Body of pancreas (tissue), 4 donors: ENCODE measurements around the gene CD2BP2. TPM values are rescaled to one million over a fixed set of nuclear protein-coding genes. Genes with fewer than 3 reads are reported as not detected.
"Not testable (repeated sequence)": the region's sequence is repeated elsewhere in the genome, so short reads cannot be mapped to it uniquely, and the experiment has no call there.

Source experiments
- ATAC-seq: fragments of 150-250 bp; one replicate; pipeline ENCODE4 v1.9.1; 2016
- DNase-seq, 4 donors: peaks; one replicate each; pipeline ENCODE4 v3.0.0-alpha.2; 2019
- H3K27ac ChIP-seq, 4 donors: fragments of 200-600 bp; sonication (generic); 1 replicate in 3 of 4; 2 replicates in 1 of 4; pipeline versions ENCODE4 v1.5.1 to v1.6.1; 2016 to 2019; ENCODE audit warnings: mild to moderate bottlenecking in 1 of 4, mixed read lengths in 1 of 4, moderate library complexity in 1 of 4
- H3K27me3 ChIP-seq, 2 donors: fragments of 200-600 bp; sonication (generic); one replicate each; pipeline ENCODE4 v1.6.0; 2016; ENCODE audit warnings: mild to moderate bottlenecking in 1 of 2
- H3K36me3 ChIP-seq, 2 donors: fragments of 200-600 bp; sonication (generic); replicated peaks in 1 of 2; 2 replicates each; pipeline ENCODE4 v1.5.1; 2016; ENCODE audit warnings: low read depth in 2 of 2; ENCODE audit not compliant: insufficient read depth in 1 of 2
- H3K4me1 ChIP-seq: fragments of 200-600 bp; sonication (generic); one replicate; pipeline ENCODE4 v1.6.0; 2016
- H3K4me3 ChIP-seq, 2 donors: fragments of 200-600 bp; sonication (generic); 1 replicate in 1 of 2; 2 replicates in 1 of 2; pipeline ENCODE4 v1.5.1; 2016 to 2019
- H3K9me3 ChIP-seq, 3 donors: fragments of 200-600 bp; sonication (generic); 1 replicate in 2 of 3; 2 replicates in 1 of 3; pipeline ENCODE4 v1.5.1; 2016
- POLR2A ChIP-seq, 3 donors: fragments of 450-650 bp; IDR thresholded peaks; one replicate each; pipeline ENCODE4 v1.6.1; 2016; ENCODE audit warnings: antibody characterized with exemption in 3 of 3, mild to moderate bottlenecking in 2 of 3
- WGBS, 2 donors: methylation state at CpG; one replicate each; pipeline ENCODE4 v1.1.5; 2017; 5-methylcytosine and 5-hydroxymethylcytosine counted together
- intact Hi-C: fragments of 100-400 bp; cut with DNase I; formaldehyde crosslinking; loops from one replicate; pipeline ENCODE4 v1.15.1; 2023
- total RNA-seq, 2 donors: library from RNA; depleted of rRNA; stranded (reverse); fragments of >200 nt; gene quantifications; one replicate each; pipeline ENCODE4 v1.1.0, GENCODE V29; 2016
- TF ChIP-seq, protein P1 (sequence below), 7 experiments: fragments of 450-650 bp in 4 of 7; fragments of 200-600 bp in 3 of 7; sonication (generic) in 3 of 7; IDR thresholded peaks; one replicate each; pipeline ENCODE4 v1.5.1; 2016 to 2019; ENCODE audit warnings: antibody characterized with exemption in 7 of 7

Gene CD2BP2
- total RNA-seq, 2 donors from 2014 or later: 19.8 to 20.2 TPM

GRCh38 chr16:30346286-30346685 lies 8.8 kb downstream of the CD2BP2 start:
- WGBS, 2 donors: 87 to 91% methylated on average over 3 of the region's 3 CpGs
- peaks cover under 1% of the 10 kb centered on the region for H3K4me1 ChIP-seq
- intact Hi-C loops: no loop called here
- H3K36me3 ChIP-seq: no peaks in the 10 kb centered on the region
- no peaks in the 10 kb centered on the region for H3K9me3 ChIP-seq
- no peak for TF ChIP-seq POLR2A (IDR thresholded peaks at IDR 0.05)
- no peak for ATAC-seq
- no peak for DNase-seq
- H3K27ac ChIP-seq: no peak overlapping the region
- no peaks in the 10 kb centered on the region for H3K27me3 ChIP-seq
- H3K4me3 ChIP-seq: no peak overlapping the region

- H3K36me3 ChIP-seq, intact Hi-C loops, DNase-seq, H3K27ac ChIP-seq, H3K4me1 ChIP-seq, H3K27me3 ChIP-seq, H3K9me3 ChIP-seq, ATAC-seq, H3K4me3 ChIP-seq: not testable (repeated sequence)
- 90 to 91% methylated on average over 11 of the region's 11 CpGs for WGBS, 2 donors
Measured at GRCh38 chr16:30343491-30343820, 11.7 kb downstream of the CD2BP2 start.

GRCh38 chr16:30342751-30343490 lies 12.2 kb downstream of the CD2BP2 start:
- no peak for DNase-seq
- WGBS, 2 donors: 85 to 88% methylated on average over 23 to 31 of the region's 32 CpGs
- ATAC-seq: no peak
- Histone ChIP-seq H3K27ac (no peak overlapping the region), H3K27me3 (no peaks in the 10 kb centered on the region), H3K4me3 (no peak overlapping the region), H3K4me1 (no peaks in the 10 kb centered on the region), H3K9me3 (no peaks in the 10 kb centered on the region), H3K36me3 (no peaks in the 10 kb centered on the region)
- intact Hi-C loops: no loop called here
- TF ChIP-seq, protein P1, sequence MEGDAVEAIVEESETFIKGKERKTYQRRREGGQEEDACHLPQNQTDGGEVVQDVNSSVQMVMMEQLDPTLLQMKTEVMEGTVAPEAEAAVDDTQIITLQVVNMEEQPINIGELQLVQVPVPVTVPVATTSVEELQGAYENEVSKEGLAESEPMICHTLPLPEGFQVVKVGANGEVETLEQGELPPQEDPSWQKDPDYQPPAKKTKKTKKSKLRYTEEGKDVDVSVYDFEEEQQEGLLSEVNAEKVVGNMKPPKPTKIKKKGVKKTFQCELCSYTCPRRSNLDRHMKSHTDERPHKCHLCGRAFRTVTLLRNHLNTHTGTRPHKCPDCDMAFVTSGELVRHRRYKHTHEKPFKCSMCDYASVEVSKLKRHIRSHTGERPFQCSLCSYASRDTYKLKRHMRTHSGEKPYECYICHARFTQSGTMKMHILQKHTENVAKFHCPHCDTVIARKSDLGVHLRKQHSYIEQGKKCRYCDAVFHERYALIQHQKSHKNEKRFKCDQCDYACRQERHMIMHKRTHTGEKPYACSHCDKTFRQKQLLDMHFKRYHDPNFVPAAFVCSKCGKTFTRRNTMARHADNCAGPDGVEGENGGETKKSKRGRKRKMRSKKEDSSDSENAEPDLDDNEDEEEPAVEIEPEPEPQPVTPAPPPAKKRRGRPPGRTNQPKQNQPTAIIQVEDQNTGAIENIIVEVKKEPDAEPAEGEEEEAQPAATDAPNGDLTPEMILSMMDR (IDR thresholded peaks at IDR 0.05): no peak
- no peak for TF ChIP-seq POLR2A (IDR thresholded peaks at IDR 0.05)

GRCh38 chr16:30341971-30342370 lies 13.1 kb downstream of the CD2BP2 start:
- ATAC-seq: not testable (repeated sequence)

DNA sequence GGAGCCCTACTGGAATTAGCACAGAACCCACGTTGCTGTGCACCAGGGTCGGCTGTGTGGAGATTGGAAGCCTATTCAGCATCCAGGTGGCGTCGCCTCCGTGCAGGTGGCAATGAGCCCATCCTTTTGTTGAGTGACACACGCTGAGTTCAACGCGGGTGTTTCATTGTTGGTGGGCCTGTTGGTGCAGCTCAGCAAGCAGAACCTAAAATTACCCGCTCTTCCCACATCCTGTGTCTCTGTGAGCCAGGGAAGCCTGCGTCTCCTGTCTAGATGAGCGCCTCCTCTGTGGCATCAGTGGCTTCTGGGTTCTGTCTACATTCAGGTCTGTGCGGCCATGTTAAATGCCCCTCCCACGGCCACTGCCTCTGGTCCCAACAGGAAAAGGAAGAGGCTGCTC lies 14.5 kb downstream of the CD2BP2 start:
- H3K36me3 ChIP-seq: no peaks in the 10 kb centered on the region
- no peaks in the 10 kb centered on the region for H3K27me3 ChIP-seq
- WGBS, 2 donors: 80 to 82% methylated on average over 13 of the region's 13 CpGs
- DNase-seq: no peak
- intact Hi-C loops: no loop called here
- H3K27ac ChIP-seq: no peak overlapping the region
- no peaks in the 10 kb centered on the region for H3K9me3 ChIP-seq
- H3K4me1 ChIP-seq: peaks cover 6% of the 10 kb centered on the region
- no peak for TF ChIP-seq POLR2A (IDR thresholded peaks at IDR 0.05)
- TF ChIP-seq, protein P1 (IDR thresholded peaks at IDR 0.05): no peak
- no peak for ATAC-seq
- H3K4me3 ChIP-seq: no peak overlapping the region

More at GRCh38 chr16:30341971-30342370, 13.1 kb downstream of the CD2BP2 start:
- H3K27me3 ChIP-seq, H3K4me1 ChIP-seq, DNase-seq, H3K4me3 ChIP-seq, H3K27ac ChIP-seq, intact Hi-C loops, H3K36me3 ChIP-seq, H3K9me3 ChIP-seq: not testable (repeated sequence)
- WGBS, 2 donors: 92 to 96% methylated on average over 8 of the region's 8 CpGs

GRCh38 chr16:30338715-30339114 lies 16.4 kb downstream of the CD2BP2 start:
- H3K4me1 ChIP-seq, ATAC-seq, intact Hi-C loops, H3K27me3 ChIP-seq, H3K4me3 ChIP-seq, H3K27ac ChIP-seq, DNase-seq, H3K9me3 ChIP-seq, H3K36me3 ChIP-seq: not testable (repeated sequence)
- 84 to 92% methylated on average over 3 to 5 of the region's 5 CpGs for WGBS, 2 donors

GRCh38 chr16:30337964-30338357 lies 17.1 kb downstream of the CD2BP2 start:
- 94 to 96% methylated on average over 7 to 10 of the region's 10 CpGs for WGBS, 2 donors
- H3K27me3 ChIP-seq, DNase-seq, H3K27ac ChIP-seq, intact Hi-C loops, ATAC-seq, H3K36me3 ChIP-seq, H3K4me3 ChIP-seq, H3K9me3 ChIP-seq, H3K4me1 ChIP-seq: not testable (repeated sequence)
